GM18498 (cell line): ENCODE results near the gene LSM3.

Experiments
- ATAC-seq: cut with Tn5 transposase; IDR thresholded peaks from one replicate; pipeline ENCODE4 v1.9.1; 2021; ENCODE audit warnings: mild to moderate bottlenecking, moderate library complexity; ENCODE audit not compliant: unreplicated experiment

Gene LSM3

DNA sequence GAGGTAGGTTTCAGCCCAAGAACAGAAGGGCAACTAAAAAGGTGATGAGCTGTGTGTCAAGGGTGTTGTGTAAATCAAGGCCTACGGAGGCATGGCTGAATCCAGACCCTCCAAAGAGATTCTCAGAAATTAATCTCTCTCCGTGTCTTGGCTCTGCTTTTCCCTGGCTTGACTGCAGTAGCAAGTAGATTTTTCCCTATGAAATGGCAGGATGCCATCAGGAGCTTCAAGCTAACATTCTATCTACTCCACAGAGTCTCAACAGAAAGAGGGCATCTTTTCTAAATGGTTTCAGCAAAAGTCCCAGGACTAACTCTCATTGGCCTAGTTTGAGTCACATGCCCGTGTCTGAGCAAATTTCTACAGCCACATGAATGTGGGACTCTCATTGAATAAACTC lies 58.3 kb downstream of the LSM3 start:
- ATAC-seq, result no peak

DNA sequence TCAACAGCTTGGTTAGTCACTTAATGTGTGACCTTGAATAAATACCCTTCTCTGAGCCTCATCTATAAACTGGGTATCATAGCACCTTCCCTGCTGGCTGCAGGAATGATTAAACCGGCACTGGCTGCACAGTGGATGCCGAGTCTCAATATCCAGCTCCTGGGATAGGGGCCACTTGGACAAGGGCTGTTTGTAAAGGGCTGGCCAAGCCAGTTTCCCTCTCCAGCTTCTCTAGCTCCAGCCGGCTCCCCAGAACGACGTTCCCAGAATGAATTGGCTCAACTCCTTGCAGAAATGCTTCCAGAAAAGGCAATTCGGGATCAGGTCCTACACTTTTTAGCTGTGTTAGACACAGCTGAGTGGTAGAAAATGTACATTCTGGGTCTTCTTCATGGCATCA lies 58.8 kb downstream of the LSM3 start:
- no peak for ATAC-seq

DNA sequence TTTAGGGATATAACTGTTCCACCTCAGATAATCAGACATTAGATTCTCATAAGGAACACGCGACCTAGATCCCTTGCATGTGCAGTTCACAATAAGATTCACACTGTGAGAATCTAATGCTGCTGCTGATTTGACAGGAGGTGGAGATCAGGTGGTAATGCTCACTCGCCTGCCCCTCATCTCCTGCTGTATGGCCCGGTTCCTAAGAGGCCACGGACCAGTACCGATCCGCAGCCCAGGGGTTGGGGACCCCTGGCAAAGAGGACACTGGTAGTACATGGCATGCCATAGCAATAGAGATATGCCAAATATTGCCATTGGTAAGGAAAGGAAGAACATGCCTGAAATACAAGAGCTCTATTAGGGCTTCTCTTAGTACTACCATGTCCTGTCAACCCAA lies 59.7 kb downstream of the LSM3 start:
- ATAC-seq, result no peak

DNA sequence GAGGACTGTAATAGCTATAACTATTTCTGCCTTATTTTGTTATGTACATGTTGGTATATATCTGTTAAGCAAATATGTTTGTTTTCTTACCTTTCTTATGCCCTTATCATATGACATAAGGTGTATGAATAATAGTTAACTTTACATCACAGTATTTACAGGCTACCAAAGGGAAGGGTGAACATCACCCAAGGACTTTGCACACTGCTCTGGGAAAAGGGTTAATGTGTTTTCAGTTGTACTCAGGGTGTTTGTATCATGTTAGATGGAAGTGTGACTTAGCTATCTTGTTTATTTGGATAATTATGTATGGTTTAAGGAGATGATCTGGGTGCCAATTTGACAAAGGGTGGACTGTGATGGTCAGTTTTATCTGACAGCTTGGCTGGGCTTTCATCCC lies 60.3 kb downstream of the LSM3 start:
- ATAC-seq, result no peak

DNA sequence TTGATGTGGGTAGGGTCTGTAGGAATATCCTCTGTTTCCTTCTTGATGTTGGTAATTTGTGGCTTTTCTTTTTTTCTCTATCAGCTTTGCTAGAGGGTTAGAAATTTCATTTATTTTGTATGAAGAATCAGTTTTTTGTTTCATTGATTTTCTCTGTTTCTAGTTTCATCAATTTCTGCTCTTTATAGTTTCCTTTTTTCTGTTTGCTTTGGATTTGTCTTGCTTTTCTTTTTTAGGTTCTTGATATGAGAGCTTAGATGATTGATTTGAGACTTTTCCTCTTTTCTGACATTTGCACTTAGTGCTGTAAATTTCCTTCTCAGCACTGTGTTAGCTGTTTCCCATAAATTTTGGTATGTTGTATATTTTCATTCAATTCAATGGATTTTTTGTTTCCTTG lies 61.3 kb downstream of the LSM3 start:
- no peak for ATAC-seq

DNA sequence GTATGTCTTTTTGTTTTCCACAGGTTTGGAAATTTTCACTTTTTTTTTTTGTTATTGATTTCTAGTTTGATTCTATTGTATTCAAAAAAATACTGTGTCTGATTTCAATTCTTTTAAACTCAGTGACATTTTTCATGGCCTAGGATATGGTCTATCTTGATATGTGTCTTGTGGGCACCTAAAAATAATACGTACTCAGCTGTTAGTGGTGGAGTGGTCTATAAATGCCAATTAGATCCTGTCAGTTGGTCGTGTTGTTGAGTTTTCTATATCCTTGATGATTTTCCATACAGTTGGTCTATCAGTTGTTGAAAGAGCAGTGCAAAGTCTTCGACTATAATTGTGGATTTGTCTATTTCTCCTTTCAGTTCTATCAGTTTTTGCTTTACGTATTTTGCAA lies 61.7 kb downstream of the LSM3 start:
- no peak for ATAC-seq

DNA sequence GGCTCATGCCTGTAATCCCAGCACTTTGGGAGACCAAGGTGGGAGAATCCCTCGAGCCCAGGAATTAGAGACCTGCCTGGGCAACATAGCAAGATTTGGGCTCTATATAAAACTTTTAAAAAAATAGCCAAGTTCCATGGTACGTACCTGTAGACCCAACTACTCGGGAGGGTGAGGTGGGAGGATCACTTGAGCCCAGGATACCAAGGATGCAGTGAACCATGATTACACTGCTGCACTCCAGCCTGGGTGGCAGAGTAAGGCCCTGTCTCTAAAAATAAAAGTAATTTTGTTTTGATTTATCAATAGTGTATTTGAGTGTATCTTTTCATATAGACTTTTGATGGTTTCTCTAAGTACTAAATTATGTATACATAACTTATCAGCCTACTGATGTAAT lies 63.1 kb downstream of the LSM3 start:
- ATAC-seq, result no peak

DNA sequence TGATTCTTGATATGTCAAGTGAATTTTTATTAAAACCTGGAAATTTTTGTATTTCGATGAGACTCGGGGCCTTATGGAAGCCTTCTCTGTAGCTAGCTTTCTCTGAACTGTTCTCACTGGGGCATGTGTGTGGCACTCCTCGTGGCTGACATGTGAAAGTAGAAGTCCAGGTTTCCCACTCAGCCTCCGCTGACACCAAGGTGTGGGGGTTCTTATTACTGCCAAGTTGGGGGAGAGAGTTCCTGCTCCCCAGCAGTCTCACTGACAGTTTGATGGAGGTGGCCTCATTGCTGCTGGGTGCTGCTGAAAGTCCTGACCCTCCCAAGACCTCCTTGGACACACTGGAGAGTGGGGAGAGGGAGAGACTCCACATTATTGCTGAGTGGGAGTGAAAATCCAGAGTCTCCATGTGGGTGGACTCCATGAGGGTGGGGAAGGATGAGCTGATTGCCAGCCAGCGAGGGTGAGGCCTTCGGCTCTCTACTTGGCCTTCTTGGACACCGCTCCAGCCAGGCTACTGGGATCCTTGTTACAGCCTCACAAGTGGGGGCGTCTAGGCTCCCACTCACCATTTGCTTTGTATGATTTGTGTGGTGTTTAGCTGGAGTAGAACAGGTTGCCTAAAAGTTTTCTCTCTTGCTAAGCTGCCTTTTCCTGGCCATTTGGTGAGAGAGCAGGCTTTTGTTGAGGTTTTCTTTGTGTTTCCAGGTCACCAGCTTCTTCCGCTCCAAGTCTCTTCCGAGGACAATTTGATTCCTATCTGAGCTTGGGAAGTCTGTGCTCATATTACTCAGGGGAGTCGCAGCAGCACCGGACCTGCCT lies 64.1 kb downstream of the LSM3 start:
- ATAC-seq, result no peak

DNA sequence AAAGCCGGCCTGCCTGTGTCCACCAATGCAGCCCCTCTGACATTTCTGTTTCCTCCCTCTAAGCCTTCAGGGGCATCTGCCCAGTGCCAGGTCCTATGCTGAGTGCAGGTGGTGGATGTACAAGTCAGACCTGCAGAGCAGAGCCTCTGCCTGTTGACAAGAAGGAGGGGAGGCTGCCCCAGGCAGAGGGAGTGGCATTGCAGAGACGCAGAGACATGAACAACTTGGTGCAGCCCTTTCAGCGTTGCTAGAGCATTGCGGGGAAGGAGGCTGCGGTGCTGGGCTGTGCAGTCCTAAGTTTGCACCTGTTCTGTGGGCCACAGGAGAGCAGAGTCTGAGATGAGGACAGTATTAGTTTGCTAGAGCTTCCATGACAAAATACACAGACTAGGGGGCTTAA lies 65.2 kb downstream of the LSM3 start:
- ATAC-seq, result no peak

DNA sequence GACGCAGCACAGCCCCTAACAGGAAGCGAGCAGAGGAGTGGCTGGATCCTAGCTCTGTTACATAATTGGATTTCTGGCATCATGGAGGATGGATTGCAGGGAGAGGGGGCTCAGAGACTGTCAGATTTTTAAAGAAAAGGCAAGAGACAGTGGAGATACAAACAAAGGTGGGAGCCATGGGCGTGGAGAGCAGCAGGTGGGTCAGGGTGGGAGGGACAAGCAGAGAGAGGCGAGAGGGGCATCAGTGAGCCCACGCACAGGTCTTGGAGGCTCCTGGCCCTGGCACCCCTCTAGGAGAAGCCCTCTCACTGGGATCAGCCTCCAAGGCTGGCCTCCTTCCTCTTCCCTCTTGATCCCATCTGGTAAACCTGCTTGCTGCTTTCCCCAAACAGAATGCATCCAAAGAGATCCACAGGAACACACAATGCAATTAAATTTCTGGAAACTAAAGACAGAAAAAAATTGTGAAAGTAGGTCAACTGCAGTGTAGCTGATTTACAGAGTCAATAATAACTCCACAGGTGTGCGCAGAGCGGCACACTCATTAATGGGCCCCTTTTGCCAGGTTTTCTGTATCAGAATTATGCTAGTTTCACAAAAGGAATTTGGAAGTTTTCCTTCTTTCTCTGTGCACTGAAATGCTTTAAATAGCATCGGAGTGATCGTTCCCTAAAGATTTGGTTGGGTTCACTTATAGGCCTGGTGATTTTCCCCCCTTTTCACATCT lies 66.1 kb downstream of the LSM3 start:
- ATAC-seq, result no peak

DNA sequence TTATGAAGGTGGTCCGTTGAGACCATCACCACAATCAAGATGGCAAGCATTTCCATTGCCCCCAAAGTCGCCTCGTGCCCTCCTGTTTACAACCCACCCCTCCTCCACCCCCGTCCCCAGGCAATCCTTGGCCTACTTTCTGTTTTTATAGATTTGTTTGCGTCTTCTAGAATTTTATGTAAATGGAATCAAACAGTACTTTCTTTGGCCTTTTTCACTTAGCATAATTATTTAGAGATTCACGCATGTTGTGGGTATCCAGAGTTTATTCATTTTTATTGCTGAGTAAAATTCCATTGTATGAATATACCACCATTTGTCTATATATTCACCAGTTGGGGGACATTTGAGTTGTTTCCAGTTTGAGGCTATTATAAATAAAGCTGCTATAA lies 66.6 kb downstream of the LSM3 start:
- no peak for ATAC-seq

DNA sequence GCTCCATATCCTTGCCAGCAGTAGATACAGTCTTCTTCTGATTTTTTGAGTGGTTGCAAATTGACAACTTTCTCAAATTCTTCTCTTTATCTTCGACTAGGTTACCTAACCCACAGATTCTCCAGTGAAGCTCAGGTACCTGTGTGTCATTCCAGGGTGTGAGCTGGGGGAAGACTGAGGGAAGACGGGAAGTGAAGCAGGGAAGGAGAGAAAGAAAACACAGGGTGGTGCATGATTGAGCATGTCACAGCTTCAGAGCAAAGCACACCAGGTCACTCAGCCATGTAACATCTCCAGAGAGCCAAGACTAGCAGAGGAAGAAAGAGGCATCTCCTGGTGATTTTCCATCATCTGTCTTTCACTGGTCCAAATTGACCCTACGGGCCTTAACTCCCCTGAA lies 67.2 kb downstream of the LSM3 start:
- no peak for ATAC-seq

DNA sequence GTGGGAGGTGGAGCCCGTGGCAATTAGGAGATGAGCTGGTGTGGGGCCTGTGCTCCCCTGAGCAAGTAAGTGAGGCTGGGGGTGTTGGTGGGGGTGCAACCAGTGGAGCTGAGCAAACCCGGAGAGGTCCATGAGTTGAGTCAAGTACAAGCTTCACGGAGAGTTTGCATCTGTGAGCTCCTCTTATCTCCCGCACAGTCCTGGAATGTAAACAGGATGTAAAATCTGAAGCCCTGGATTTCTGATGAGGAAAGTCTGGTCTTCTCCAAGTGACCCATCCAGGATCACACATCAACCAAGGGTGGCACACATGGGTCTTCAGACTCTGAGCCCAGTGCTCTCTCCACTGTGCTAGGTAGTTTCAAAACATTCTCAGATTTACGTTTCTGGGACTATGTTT lies 67.8 kb downstream of the LSM3 start:
- no peak for ATAC-seq

DNA sequence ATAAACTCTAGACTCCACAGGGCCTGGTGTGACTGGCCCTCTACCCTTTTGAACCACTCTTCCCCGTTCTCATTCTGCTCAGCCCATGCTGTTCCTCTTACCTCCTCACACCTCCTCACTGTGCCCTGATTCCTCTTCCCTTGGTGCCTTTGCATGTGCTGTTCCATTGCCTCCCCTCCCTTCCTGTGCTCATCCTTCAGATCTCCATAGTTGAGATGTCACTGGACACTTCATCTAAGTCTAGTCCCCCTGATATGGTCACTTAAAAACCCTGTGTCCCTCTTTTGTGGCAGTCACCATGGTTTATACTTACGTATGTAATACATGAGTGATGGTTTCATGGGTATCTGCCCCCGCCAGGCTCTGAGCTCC lies 69.8 kb downstream of the LSM3 start:
- no peak for ATAC-seq

DNA sequence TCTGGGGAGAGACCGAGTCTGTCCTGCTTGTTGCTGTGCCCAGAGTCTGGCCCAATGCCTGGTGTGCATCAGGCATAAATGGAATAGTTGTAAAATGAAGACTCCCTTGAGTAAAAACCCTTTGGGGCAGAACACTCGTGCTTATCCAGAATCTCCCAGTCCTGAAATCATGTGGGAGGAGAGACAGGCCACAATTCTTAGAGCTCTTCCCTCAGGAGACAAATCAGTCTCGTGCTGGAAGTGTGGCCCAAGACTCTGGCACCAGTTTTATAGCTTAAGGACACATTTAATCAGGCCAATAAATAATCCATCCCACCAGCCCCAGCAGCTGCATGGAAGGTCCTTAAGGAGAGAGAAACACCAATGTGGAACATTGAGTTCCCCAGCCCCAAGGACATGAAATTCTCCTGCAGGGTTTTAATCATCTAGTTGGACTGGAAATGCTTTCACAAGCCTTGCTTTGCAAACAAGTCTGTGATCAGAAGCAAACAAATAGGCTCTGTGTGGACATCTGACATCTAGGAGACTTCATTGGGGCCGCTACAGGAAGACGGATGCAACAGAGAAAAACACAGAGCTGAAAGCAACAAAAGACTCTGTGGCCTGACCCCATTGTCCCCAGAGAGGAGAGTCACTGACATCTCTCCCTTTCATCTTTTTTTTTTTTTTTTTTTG lies 70.4 kb downstream of the LSM3 start:
- ATAC-seq, result no peak
